Measurements from ENCODE around the gene TOMM34.

- no peak for TF ChIP-seq CTCF (conservative IDR thresholded peaks at IDR 0.05 in 1 of 2, IDR thresholded peaks at IDR 0.05 in 1 of 2; ENCODE audit: low read depth in 1 of 2, low read length in 2 of 2)
- TF ChIP-seq EZH2 (IDR thresholded peaks at IDR 0.05; ENCODE audit: low read length, missing control alignments) = no peak
These were observed 30.8 kb upstream of the TOMM34 start for GRCh38 chr20:44990957-44991356.
